Breast epithelium (tissue), 4 donors: ENCODE results near the gene VMAC. TPM values are rescaled to one million over a fixed set of nuclear protein-coding genes. Genes with fewer than 3 reads are reported as not detected.
"Not testable (repeated sequence)": the region's sequence is repeated elsewhere in the genome, so short reads cannot be mapped to it uniquely, and the experiment has no call there.

Experiments used
- DNase-seq, 2 donors: peaks; one replicate each; pipeline ENCODE4 v3.0.0-alpha.2; 2019; ENCODE audit warnings: low spot score in 2 of 2
- H3K27ac ChIP-seq, 2 donors: fragments of 200-600 bp; sonication (generic) in 1 of 2; one replicate each; pipeline ENCODE4 v1.5.1; 2016 to 2019; ENCODE audit warnings: mild to moderate bottlenecking in 1 of 2
- H3K27me3 ChIP-seq, 2 donors: fragments of 200-600 bp; sonication (generic) in 1 of 2; one replicate each; pipeline versions ENCODE4 v1.5.1 to v1.6.0; 2017 to 2019; ENCODE audit warnings: control low read depth in 1 of 2, mild to moderate bottlenecking in 1 of 2
- H3K36me3 ChIP-seq: fragments of 200-600 bp; one replicate; pipeline ENCODE4 v1.5.1; 2019
- H3K4me1 ChIP-seq, 2 donors: fragments of 200-600 bp; sonication (generic); one replicate each; pipeline ENCODE4 v1.5.1; 2016 to 2019; ENCODE audit warnings: control low read depth in 1 of 2
- H3K4me3 ChIP-seq, 3 donors: fragments of 200-600 bp; sonication (generic); 1 replicate in 2 of 3; 2 replicates in 1 of 3; pipeline ENCODE4 v1.5.1; 2016 to 2019; ENCODE audit warnings: mild to moderate bottlenecking in 3 of 3, moderate library complexity in 2 of 3
- H3K9me3 ChIP-seq, 2 donors: fragments of 200-600 bp; sonication (generic) in 1 of 2; one replicate each; pipeline ENCODE4 v1.5.1; 2016 to 2019; ENCODE audit warnings: control low read depth in 1 of 2
- POLR2A ChIP-seq: fragments of 450-650 bp; IDR thresholded peaks from one replicate; pipeline ENCODE4 v1.6.1; 2016; ENCODE audit warnings: antibody characterized with exemption, mild to moderate bottlenecking, moderate library complexity
- POLR2AphosphoS5 ChIP-seq, 3 donors: sonication (generic); formaldehyde crosslinking; IDR thresholded peaks; one replicate each; pipeline ENCODE4 v1.6.1; 2017; ENCODE audit warnings: antibody characterized with exemption in 3 of 3
- intact Hi-C: fragments of 100-400 bp; cut with DNase I; formaldehyde crosslinking; loops from one replicate; pipeline ENCODE4 v1.15.1; 2023; ENCODE audit warnings: low total_unique reads
- total RNA-seq, 3 donors: library from RNA; depleted of rRNA; stranded (reverse); fragments of >200 nt; gene quantifications; one replicate each; pipeline ENCODE4 v1.1.0, GENCODE V29; 2016
- TF ChIP-seq, protein P1 (sequence below), 3 donors: fragments of 450-650 bp; IDR thresholded peaks; one replicate each; pipeline ENCODE4 v1.5.1; 2016 to 2017; ENCODE audit warnings: antibody characterized with exemption in 3 of 3, mild to moderate bottlenecking in 3 of 3, moderate library complexity in 3 of 3

VMAC gene
- total RNA-seq, 3 donors from 2014 or later, result 6.1 to 11.8 (median 9.2) TPM

DNA sequence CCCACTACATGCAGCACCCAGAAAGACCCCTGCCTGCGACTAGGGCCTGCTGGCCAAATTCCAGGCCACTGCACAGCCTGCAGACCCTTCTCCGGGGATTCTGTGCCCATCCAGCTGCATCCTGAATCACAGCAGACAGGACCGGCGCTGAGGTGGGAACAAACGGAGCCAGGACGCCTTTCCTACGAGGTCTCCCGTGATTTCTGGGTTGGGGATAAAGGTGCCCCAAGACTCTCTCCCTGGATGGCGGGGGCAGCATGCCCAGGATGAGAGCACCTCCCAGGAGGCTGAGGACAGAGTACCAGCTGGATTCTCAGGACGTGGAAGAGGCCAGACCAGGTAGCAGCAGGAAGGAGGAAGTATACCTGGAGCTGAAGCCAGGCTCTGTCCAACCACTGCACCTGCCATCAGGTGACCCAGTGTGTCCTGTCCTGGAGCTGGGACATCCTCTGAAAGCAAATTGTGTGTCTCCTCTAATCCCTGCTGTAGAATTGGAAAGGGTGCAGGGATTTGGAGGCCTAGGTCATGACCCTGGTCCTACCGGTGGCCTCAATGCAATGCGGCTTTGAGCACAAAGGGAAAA is 31.0 kb upstream of the VMAC start:
- no peak for DNase-seq
- intact Hi-C loops, result no loop called here
- Histone ChIP-seq H3K36me3 (no peaks in the 10 kb centered on the region), H3K4me1 (peaks cover 0 to 3% of the 10 kb centered on the region in 2 donors), H3K27me3 (peaks cover 0 to 4% of the 10 kb centered on the region in 2 donors), H3K4me3 (no peak overlapping the region), H3K9me3 (no peaks in the 10 kb centered on the region), H3K27ac (no peak overlapping the region)
- TF ChIP-seq, protein P1, sequence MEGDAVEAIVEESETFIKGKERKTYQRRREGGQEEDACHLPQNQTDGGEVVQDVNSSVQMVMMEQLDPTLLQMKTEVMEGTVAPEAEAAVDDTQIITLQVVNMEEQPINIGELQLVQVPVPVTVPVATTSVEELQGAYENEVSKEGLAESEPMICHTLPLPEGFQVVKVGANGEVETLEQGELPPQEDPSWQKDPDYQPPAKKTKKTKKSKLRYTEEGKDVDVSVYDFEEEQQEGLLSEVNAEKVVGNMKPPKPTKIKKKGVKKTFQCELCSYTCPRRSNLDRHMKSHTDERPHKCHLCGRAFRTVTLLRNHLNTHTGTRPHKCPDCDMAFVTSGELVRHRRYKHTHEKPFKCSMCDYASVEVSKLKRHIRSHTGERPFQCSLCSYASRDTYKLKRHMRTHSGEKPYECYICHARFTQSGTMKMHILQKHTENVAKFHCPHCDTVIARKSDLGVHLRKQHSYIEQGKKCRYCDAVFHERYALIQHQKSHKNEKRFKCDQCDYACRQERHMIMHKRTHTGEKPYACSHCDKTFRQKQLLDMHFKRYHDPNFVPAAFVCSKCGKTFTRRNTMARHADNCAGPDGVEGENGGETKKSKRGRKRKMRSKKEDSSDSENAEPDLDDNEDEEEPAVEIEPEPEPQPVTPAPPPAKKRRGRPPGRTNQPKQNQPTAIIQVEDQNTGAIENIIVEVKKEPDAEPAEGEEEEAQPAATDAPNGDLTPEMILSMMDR (IDR thresholded peaks at IDR 0.05), result no peak
- TF ChIP-seq POLR2AphosphoS5 (IDR thresholded peaks at IDR 0.05) (no peak), POLR2A (no peak)

DNA sequence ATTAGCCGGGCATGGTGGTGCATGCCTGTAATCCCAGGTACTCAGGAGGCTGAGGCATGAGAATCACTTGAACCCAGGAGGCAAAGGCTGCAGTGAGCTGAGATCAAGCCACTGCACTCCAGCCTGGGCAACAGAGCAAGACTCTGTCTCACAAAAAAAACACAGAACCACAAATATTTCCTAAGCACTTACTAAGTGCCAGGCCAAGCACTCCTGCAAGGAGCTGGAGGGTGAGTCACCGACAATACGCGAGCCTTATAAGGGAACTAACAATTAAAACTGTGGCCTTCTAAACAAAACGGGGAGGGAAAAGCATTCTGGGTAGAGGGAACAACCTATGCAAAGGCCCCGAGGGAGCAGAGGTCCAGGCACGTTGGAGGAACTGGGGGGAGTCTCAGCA is 30.2 kb upstream of the VMAC start:
- DNase-seq, H3K27ac ChIP-seq, H3K4me3 ChIP-seq, intact Hi-C loops, H3K27me3 ChIP-seq, H3K4me1 ChIP-seq, H3K9me3 ChIP-seq, H3K36me3 ChIP-seq: not testable (repeated sequence)

DNA sequence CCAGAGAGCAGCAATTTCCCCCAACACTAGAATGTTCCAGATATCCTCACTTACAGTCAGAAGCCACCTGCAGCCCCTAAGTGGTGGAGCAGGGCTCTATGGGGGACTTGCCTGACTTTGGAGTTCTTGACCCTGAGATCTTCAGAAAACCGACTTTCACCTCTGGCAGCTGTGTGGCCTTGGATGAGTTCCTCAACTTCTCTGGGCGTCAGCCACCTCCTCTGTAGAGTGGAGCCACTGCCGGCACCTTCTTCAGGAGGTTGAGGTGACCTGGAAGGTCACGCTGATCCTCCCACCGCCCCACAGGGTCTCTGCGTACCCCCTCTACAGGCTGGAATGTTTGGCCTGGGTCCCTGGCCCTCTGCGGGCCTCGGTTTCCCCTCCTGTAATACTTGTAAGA is 27.2 kb upstream of the VMAC start:
- Histone ChIP-seq H3K4me1 (peaks cover 7 to 9% of the 10 kb centered on the region in 2 donors), H3K9me3 (no peaks in the 10 kb centered on the region), H3K27ac (peak overlapping the region; percentile 50 to 66), H3K4me3 (no peak overlapping the region), H3K36me3 (no peaks in the 10 kb centered on the region), H3K27me3 (peaks cover 0 to 4% of the 10 kb centered on the region in 2 donors)
- no peak for TF ChIP-seq POLR2A
- TF ChIP-seq, protein P1 (IDR thresholded peaks at IDR 0.05), result no peak
- no peak for TF ChIP-seq POLR2AphosphoS5 (IDR thresholded peaks at IDR 0.05)
- intact Hi-C loops, result no loop called here
- no peak for DNase-seq

DNA sequence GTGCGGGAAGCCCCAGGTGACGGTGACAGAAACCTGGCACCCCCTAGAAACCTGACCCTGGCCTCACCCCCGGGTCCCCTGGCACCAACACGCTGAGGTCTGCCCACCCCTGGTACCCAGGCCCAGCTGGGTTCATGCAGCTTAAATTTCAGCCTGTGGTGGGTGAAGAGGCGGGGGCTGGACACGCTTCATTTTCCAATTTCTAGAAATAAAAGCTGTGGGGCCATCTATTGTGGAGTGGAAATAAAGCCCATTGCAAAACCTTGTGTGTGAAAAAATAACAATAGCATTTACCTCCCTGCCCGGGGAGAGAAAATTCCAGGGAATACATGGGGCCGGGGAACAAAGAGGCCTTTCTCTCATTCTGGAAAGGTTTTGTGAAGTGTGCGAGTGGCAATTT is 26.8 kb upstream of the VMAC start:
- intact Hi-C loops, result no loop called here

DNA sequence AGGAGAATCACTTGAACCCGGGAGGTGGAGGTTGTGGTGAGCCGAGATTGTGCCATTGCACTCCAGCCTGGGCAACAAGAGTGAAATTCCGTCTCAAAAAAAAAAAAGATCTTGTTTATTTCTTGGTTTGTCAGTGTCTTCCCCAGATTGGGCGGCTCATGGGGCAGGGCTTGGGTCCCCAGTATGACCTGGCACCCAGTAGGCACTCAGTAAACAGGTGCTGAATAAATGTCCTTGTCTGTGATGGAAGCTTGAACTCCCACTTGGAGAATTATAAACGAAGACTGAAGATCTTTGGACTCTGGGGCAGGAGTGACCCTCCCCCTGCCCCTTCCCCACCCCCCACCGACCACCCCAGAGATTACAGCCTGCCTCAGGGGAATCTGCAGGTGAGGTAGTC is 24.5 kb upstream of the VMAC start:
- Histone ChIP-seq H3K4me3 (no peak overlapping the region), H3K27me3 (peaks cover 0 to 4% of the 10 kb centered on the region in 2 donors), H3K9me3 (no peaks in the 10 kb centered on the region), H3K4me1 (peaks cover 7 to 9% of the 10 kb centered on the region in 2 donors), H3K36me3 (no peaks in the 10 kb centered on the region), H3K27ac (peak overlapping the region; percentile 42 to 51)
- DNase-seq, result no peak
- intact Hi-C loops, result no loop called here
- TF ChIP-seq POLR2A, result no peak

More for the DNA sequence above, 26.8 kb upstream of the VMAC start:
- no peaks in the 10 kb centered on the region for H3K36me3 ChIP-seq
- H3K27me3 ChIP-seq, result peaks cover 0 to 4% of the 10 kb centered on the region in 2 donors
- TF ChIP-seq POLR2AphosphoS5 (IDR thresholded peaks at IDR 0.05), result no peak
- TF ChIP-seq POLR2A, result no peak
- TF ChIP-seq, protein P1 (IDR thresholded peaks at IDR 0.05), result no peak
- H3K9me3 ChIP-seq, result no peaks in the 10 kb centered on the region
- peak overlapping the region; percentile 50 to 66 for H3K27ac ChIP-seq
- peaks cover 7 to 9% of the 10 kb centered on the region in 2 donors for H3K4me1 ChIP-seq
- H3K4me3 ChIP-seq, result no peak overlapping the region
- no peak for DNase-seq

DNA sequence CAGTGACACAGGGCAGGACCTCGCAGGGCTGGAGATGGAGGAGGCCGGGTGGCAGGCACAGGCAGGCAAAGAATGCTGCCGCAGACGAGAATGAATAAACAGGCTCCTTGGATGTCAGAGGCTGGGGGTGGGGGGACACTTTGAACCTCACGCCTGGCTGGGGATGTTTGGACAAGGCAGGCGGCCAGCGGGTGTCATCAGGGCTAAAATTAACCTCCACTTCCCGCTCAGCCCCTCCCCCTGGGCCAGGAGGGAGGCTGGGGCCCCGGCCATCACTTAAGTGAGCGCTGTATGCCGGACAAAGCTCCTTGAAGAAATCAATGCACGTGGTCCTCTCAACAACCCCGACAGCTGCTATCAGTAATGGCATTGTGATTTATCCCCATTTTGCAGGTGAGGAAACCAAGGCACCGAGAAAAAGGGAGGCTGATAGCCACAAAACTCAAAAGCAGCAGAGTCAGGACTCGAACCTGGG is 24.0 kb upstream of the VMAC start:
- peaks cover 0 to 4% of the 10 kb centered on the region in 2 donors for H3K27me3 ChIP-seq
- DNase-seq, result peak in 1 of 2 donors; percentile 89

More for the DNA sequence above, 24.0 kb upstream of the VMAC start:
- H3K4me3 ChIP-seq, result no peak overlapping the region
- peak overlapping the region; percentile 44 to 51 for H3K27ac ChIP-seq
- H3K36me3 ChIP-seq, result no peaks in the 10 kb centered on the region
- peaks cover 7 to 9% of the 10 kb centered on the region in 2 donors for H3K4me1 ChIP-seq
- H3K9me3 ChIP-seq, result no peaks in the 10 kb centered on the region
- peak in 1 of 3 donors; percentile 16 for TF ChIP-seq POLR2AphosphoS5 (IDR thresholded peaks at IDR 0.05)
- TF ChIP-seq, protein P1 (IDR thresholded peaks at IDR 0.05), result no peak
- intact Hi-C loops, result no loop called here
